ENCODE measurements around the gene DDAH1. TPM values are rescaled to one million over a fixed set of nuclear protein-coding genes. Genes with fewer than 3 reads are reported as not detected.

The DDAH1 gene
- total RNA-seq, 1 experiment from 2014 or later = 87.9 TPM

- no peaks in the 10 kb centered on the region for H3K27me3 ChIP-seq (replicated peaks; ENCODE audit: control insufficient read depth, insufficient read depth, low read length)
- no peak overlapping the region for H3K4me3 Mint-ChIP-seq (ENCODE audit: unreplicated experiment)
- H3K27ac Mint-ChIP-seq (ENCODE audit: unreplicated experiment) = no peak overlapping the region
- H3K36me3 ChIP-seq (ENCODE audit: control insufficient read depth, insufficient read depth, low read length) = no peaks in the 10 kb centered on the region
- CTCF ChIA-PET = interaction anchor here (0.6 kb wide), 1 partner anchor 62 kb away, joined by 3 read pairs; no protein-coding TSS in a partner anchor
- TF ChIP-seq, protein P1, sequence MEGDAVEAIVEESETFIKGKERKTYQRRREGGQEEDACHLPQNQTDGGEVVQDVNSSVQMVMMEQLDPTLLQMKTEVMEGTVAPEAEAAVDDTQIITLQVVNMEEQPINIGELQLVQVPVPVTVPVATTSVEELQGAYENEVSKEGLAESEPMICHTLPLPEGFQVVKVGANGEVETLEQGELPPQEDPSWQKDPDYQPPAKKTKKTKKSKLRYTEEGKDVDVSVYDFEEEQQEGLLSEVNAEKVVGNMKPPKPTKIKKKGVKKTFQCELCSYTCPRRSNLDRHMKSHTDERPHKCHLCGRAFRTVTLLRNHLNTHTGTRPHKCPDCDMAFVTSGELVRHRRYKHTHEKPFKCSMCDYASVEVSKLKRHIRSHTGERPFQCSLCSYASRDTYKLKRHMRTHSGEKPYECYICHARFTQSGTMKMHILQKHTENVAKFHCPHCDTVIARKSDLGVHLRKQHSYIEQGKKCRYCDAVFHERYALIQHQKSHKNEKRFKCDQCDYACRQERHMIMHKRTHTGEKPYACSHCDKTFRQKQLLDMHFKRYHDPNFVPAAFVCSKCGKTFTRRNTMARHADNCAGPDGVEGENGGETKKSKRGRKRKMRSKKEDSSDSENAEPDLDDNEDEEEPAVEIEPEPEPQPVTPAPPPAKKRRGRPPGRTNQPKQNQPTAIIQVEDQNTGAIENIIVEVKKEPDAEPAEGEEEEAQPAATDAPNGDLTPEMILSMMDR (IDR thresholded peaks at IDR 0.05; ENCODE audit: insufficient read depth in 1 of 2, low read depth in 1 of 2, low read length in 1 of 2, severe bottlenecking in 1 of 2, unreplicated experiment in 1 of 2) = no peak
- intact Hi-C loops (cut with micrococcal nuclease; ENCODE audit: unreplicated experiment) = no loop called here
- no peaks in the 10 kb centered on the region for H3K4me1 Mint-ChIP-seq (ENCODE audit: low read depth, unreplicated experiment)
- no peaks in the 10 kb centered on the region for H3K9me3 Mint-ChIP-seq (ENCODE audit: unreplicated experiment)
- POLR2A ChIA-PET = interaction anchor here (0.6 kb wide), 1 partner anchor 24 kb away, joined by 3 read pairs; no protein-coding TSS in a partner anchor
- H3K9me3 ChIP-seq = no peaks in the 10 kb centered on the region
- no peaks in the 10 kb centered on the region for H3K4me1 ChIP-seq
- DNase-seq = no peak
- no TSS peak for BruUV-seq (replicated peaks)
- H3K4me3 ChIP-seq (ENCODE audit: low read depth, low read length) = no peak overlapping the region
- H3K27me3 Mint-ChIP-seq (ENCODE audit: insufficient read depth, unreplicated experiment) = no peaks in the 10 kb centered on the region
- H3K36me3 Mint-ChIP-seq (ENCODE audit: insufficient read depth, unreplicated experiment) = peaks cover 14% of the 10 kb centered on the region
These were observed 24.3 kb downstream of the DDAH1 start for GRCh38 chr1:85440612-85441011.

DNA sequence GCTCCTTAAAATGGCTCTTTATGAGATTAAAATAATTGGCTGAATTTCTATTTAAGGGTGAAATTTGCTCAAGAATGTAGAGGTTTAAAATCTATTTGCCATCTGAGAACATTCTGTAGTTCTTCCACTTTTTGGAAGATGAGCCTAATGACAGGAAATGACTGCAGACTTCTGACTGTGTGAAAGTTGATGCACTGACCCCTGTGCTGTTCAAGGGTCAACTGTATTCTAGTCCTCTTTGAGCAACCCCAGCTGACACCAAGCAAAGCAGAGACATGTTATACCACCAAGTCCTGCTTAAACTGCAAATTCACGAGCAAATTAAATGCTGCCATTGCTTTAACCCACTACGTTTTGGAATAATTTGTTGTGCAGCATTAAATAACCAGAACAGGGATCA lies 26.6 kb downstream of the DDAH1 start:
- ChIA-PET POLR2A (no interaction called here), CTCF (no interaction called here)
- no peak overlapping the region for H3K27ac Mint-ChIP-seq (ENCODE audit: unreplicated experiment)
- Histone ChIP-seq H3K36me3 (ENCODE audit: control insufficient read depth, insufficient read depth, low read length) (no peaks in the 10 kb centered on the region), H3K9me3 (no peaks in the 10 kb centered on the region), H3K27me3 (replicated peaks; ENCODE audit: control insufficient read depth, insufficient read depth, low read length) (no peaks in the 10 kb centered on the region), H3K4me3 (ENCODE audit: low read depth, low read length) (no peak overlapping the region), H3K4me1 (no peaks in the 10 kb centered on the region)
- intact Hi-C loops (cut with micrococcal nuclease; ENCODE audit: unreplicated experiment) = no loop called here
- H3K36me3 Mint-ChIP-seq (ENCODE audit: insufficient read depth, unreplicated experiment) = peaks cover 5% of the 10 kb centered on the region
- H3K4me3 Mint-ChIP-seq (ENCODE audit: unreplicated experiment) = no peak overlapping the region
- no peaks in the 10 kb centered on the region for H3K4me1 Mint-ChIP-seq (ENCODE audit: low read depth, unreplicated experiment)
- H3K9me3 Mint-ChIP-seq (ENCODE audit: unreplicated experiment) = no peaks in the 10 kb centered on the region
- no peaks in the 10 kb centered on the region for H3K27me3 Mint-ChIP-seq (ENCODE audit: insufficient read depth, unreplicated experiment)
- no peak for DNase-seq
- BruUV-seq (replicated peaks) = no TSS peak
- TF ChIP-seq, protein P1 (IDR thresholded peaks at IDR 0.05; ENCODE audit: insufficient read depth in 1 of 2, low read depth in 1 of 2, low read length in 1 of 2, severe bottlenecking in 1 of 2, unreplicated experiment in 1 of 2) = no peak

DNA sequence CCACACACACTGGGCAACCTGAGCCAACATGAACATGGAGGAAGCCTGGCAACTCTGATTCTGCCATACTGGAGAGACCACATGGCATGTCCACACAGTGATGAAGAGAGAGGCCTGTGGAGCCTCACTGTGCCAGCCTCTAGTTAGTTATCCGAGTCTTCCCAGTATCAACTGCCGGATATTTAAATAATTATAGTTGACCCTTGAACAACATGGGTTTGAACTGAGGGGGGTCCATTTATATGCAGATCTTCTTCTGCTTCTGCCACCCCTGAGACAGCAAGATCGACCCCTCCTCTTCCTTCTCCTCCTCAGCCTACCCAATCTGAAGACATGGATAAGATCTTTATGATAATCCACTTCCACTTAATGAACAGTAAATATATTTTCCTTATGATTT lies 27.8 kb downstream of the DDAH1 start:
- no peaks in the 10 kb centered on the region for H3K4me1 ChIP-seq
- intact Hi-C loops (cut with micrococcal nuclease; ENCODE audit: unreplicated experiment) = no loop called here
- CTCF ChIA-PET = no interaction called here
- Mint-ChIP-seq H3K27ac (ENCODE audit: unreplicated experiment) (no peak overlapping the region), H3K36me3 (ENCODE audit: insufficient read depth, unreplicated experiment) (no peaks in the 10 kb centered on the region), H3K27me3 (ENCODE audit: insufficient read depth, unreplicated experiment) (no peaks in the 10 kb centered on the region), H3K9me3 (ENCODE audit: unreplicated experiment) (no peaks in the 10 kb centered on the region), H3K4me3 (ENCODE audit: unreplicated experiment) (no peak overlapping the region), H3K4me1 (ENCODE audit: low read depth, unreplicated experiment) (no peaks in the 10 kb centered on the region)
- H3K36me3 ChIP-seq (ENCODE audit: control insufficient read depth, insufficient read depth, low read length) = no peaks in the 10 kb centered on the region
- no peaks in the 10 kb centered on the region for H3K9me3 ChIP-seq
- POLR2A ChIA-PET = no interaction called here
- TF ChIP-seq, protein P1 (IDR thresholded peaks at IDR 0.05; ENCODE audit: insufficient read depth in 1 of 2, low read depth in 1 of 2, low read length in 1 of 2, severe bottlenecking in 1 of 2, unreplicated experiment in 1 of 2) = no peak
- BruUV-seq (replicated peaks) = no TSS peak
- H3K27me3 ChIP-seq (replicated peaks; ENCODE audit: control insufficient read depth, insufficient read depth, low read length) = no peaks in the 10 kb centered on the region
- DNase-seq = no peak
- no peak overlapping the region for H3K4me3 ChIP-seq (ENCODE audit: low read depth, low read length)

Measured in Caco-2 (cell line).